Body of pancreas (tissue), 4 donors: ENCODE measurements around the gene TEAD1.

ENCODE experiments used
- CTCF ChIP-seq, 7 experiments: fragments of 450-650 bp in 4 of 7; fragments of 200-600 bp in 3 of 7; sonication (generic) in 3 of 7; IDR thresholded peaks; one replicate each; pipeline ENCODE4 v1.5.1; 2016 to 2019; ENCODE audit warnings: antibody characterized with exemption in 7 of 7
- POLR2A ChIP-seq, 3 donors: fragments of 450-650 bp; IDR thresholded peaks; one replicate each; pipeline ENCODE4 v1.6.1; 2016; ENCODE audit warnings: antibody characterized with exemption in 3 of 3, mild to moderate bottlenecking in 2 of 3

- TF ChIP-seq CTCF (IDR thresholded peaks at IDR 0.05) (no peak), POLR2A (IDR thresholded peaks at IDR 0.05) (no peak)
Measured at GRCh38 chr11:12944889-12945288, 270.7 kb downstream of the TEAD1 start.
